GM13976 (cell line): ENCODE measurements around the gene IRAK2.
"Not testable (repeated sequence)": the region's sequence is repeated elsewhere in the genome, so short reads cannot be mapped to it uniquely, and the experiment has no call there.

Experiments
- DNase-seq: peaks from one replicate; pipeline ENCODE4 v3.0.0; 2012; ENCODE audit warnings: low spot score
- in situ Hi-C: fragments of 300-500 bp; cut with MboI; formaldehyde crosslinking; loops from one replicate; pipeline ENCODE4 v1.12.0; 2022; ENCODE audit warnings: low sequenced_read_pairs, mixed read lengths, inconsistent platforms; ENCODE audit not compliant: unreplicated experiment
- TF ChIP-seq, protein P1 (sequence below): IDR thresholded peaks from 2 replicates; pipeline ENCODE4 v1.5.1; 2012; ENCODE audit warnings: borderline replicate concordance, mild to moderate bottlenecking; ENCODE audit not compliant: insufficient read depth; ENCODE audit errors: extremely low read depth, missing control alignments, control extremely low read depth

The IRAK2 gene

DNA sequence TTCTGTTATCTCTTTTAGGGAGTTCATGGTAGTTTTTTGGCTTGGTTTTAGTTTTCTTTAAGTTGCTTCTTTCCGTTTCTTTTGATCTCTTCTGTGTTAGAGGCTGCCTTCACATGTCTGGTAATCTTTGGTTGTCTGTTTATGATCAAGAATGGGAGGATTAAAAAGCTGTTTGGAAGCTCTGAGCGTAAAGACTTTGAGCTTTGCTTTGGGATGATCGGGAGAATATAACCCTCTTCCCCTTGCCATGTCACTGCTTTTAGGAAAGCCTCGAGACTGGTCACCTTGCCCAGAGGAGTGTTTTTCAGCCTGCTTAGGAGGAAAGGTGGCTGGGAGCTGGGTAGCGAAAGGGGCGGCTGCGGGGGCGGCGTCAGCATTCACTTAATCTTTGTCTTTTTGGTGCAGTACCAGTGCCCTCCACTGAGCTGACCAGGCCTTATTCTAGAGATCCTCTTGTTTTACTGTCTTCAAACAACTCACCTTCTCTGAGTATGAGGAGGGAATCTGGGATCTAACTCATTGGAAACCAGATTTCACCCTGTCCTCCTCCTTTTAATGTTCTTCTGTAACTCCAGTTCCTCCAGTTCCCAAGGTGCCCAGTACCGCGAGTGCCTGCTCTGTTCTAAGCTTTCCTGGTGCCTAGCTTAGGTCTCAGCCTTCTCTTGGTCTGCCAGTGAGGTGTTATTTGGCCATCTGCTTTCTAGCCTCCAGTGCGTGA lies 99.1 kb downstream of the IRAK2 start:
- no peak for DNase-seq
- in situ Hi-C loops, result no loop called here
- TF ChIP-seq, protein P1, sequence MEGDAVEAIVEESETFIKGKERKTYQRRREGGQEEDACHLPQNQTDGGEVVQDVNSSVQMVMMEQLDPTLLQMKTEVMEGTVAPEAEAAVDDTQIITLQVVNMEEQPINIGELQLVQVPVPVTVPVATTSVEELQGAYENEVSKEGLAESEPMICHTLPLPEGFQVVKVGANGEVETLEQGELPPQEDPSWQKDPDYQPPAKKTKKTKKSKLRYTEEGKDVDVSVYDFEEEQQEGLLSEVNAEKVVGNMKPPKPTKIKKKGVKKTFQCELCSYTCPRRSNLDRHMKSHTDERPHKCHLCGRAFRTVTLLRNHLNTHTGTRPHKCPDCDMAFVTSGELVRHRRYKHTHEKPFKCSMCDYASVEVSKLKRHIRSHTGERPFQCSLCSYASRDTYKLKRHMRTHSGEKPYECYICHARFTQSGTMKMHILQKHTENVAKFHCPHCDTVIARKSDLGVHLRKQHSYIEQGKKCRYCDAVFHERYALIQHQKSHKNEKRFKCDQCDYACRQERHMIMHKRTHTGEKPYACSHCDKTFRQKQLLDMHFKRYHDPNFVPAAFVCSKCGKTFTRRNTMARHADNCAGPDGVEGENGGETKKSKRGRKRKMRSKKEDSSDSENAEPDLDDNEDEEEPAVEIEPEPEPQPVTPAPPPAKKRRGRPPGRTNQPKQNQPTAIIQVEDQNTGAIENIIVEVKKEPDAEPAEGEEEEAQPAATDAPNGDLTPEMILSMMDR, result no peak

- in situ Hi-C loops, result no loop called here
- no peak for DNase-seq
- TF ChIP-seq, protein P1, result no peak
These were observed 101.1 kb downstream of the IRAK2 start for GRCh38 chr3:10265833-10266232.

GRCh38 chr3:10266936-10267335 lies 102.2 kb downstream of the IRAK2 start:
- DNase-seq, in situ Hi-C loops: not testable (repeated sequence)

DNA sequence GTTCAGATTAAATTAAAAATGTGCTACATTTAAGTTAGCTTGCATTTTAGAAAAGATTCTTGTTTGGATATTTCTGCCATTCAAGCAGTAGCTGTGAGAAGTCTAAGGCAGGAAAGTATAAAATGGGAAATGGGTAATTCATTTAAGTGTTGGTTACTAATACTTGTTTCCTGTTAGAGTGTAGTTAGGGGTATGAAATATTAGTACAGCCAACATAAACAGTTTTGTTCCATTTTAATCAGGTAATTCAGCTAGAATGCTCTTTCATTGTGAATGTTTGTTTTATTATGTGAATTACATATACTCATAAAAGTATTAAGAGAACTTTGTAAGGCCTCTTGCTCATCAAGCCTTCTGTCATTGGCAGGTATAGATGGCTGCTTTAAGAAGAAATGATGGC lies 103.4 kb downstream of the IRAK2 start:
- in situ Hi-C loops, result no loop called here
- no peak for DNase-seq

GRCh38 chr3:10268930-10269329 lies 104.2 kb downstream of the IRAK2 start:
- in situ Hi-C loops, result no loop called here
- DNase-seq, result no peak
- TF ChIP-seq, protein P1, result no peak

More for the DNA sequence above, 103.4 kb downstream of the IRAK2 start:
- TF ChIP-seq, protein P1, result no peak

- TF ChIP-seq, protein P1, result no peak
- in situ Hi-C loops, result no loop called here
These were observed 104.7 kb downstream of the IRAK2 start for GRCh38 chr3:10269443-10269842.

DNA sequence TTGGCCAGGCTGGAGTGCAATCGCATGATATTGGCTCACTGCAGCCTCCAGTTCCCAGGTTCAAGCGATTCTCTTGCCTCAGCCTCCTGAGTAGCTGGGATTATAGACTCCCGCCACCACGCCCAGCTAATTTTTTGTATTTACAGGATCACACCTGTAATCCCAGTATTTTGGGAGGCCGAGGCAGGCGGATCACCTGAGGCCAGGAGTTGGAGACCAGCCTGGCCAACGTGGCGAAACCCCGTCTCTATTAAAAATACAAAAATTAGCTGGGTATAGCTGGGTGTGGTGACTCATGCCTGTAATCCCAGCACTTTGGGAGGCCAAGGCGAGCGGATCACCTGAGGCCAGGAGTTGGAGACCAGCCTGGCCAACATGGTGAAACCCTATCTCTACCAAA lies 107.8 kb downstream of the IRAK2 start:
- in situ Hi-C loops, DNase-seq: not testable (repeated sequence)

More at GRCh38 chr3:10269443-10269842, 104.7 kb downstream of the IRAK2 start:
- DNase-seq, result no peak

DNA sequence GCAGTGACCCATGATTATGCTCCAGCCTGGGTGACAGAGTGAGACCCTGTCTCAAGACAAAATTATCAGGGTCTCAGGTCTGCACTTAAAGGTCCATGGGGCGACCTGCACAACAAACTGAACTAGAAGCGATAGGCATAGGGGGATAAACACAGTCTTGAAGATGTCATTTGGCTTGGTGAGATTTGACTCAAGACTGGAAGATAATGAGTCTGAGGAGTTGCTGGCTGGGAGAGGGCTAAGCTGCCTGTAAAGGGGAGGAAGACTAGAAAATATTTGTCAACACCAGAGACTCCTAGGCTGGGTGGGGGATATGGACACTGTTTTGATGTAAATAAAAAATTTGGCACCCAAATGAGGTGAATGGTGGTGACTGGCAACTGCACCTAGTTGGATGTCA lies 108.3 kb downstream of the IRAK2 start:
- TF ChIP-seq, protein P1, result no peak
- no peak for DNase-seq
- in situ Hi-C loops, result no loop called here
